GM23338 (cell line): ENCODE data around the gene PPP2R5C. TPM values are rescaled to one million over a fixed set of nuclear protein-coding genes. Genes with fewer than 3 reads are reported as not detected.
A peak's percentile ranks its signal among the peaks of the same experiment; 100 is the strongest.

Source experiments
- ATAC-seq: fragments of 200-7000 bp; cut with Tn5 transposase; 3 replicates; pipeline ENCODE4 v1.9.1; 2020
- DNase-seq: peaks from one replicate; pipeline ENCODE4 v3.0.0-alpha.2; 2015; ENCODE audit warnings: low spot score
- H2AFZ ChIP-seq: fragments of 200-600 bp; sonication (generic); 2 replicates; pipeline ENCODE4 v1.8.0; 2016; ENCODE audit warnings: antibody characterized with exemption, mild to moderate bottlenecking, moderate library complexity
- H3F3A ChIP-seq: fragments of 200-600 bp; sonication (generic); replicated peaks from 2 replicates; pipeline ENCODE4 v1.8.0; 2017; ENCODE audit warnings: antibody characterized with exemption, mixed run types, low read depth
- H3K27ac ChIP-seq: fragments of 200-600 bp; sonication (generic); 2 replicates; pipeline ENCODE4 v1.6.1; 2016; ENCODE audit warnings: low read depth
- H3K27me3 ChIP-seq: fragments of 200-600 bp; sonication (generic); 2 replicates; pipeline ENCODE4 v1.8.0; 2016; ENCODE audit warnings: mild to moderate bottlenecking, mixed run types, moderate library complexity; ENCODE audit not compliant: insufficient read depth
- H3K36me3 ChIP-seq: fragments of 200-600 bp; sonication (generic); 2 replicates; pipeline ENCODE4 v1.8.0; 2016; ENCODE audit warnings: mild to moderate bottlenecking; ENCODE audit not compliant: insufficient read depth
- H3K4me1 ChIP-seq: fragments of 200-600 bp; sonication (generic); 2 replicates; pipeline ENCODE4 v1.8.0; 2016; ENCODE audit warnings: mild to moderate bottlenecking, moderate library complexity; ENCODE audit not compliant: insufficient read depth
- H3K4me2 ChIP-seq: fragments of 200-600 bp; sonication (generic); 2 replicates; pipeline ENCODE4 v1.7.1; 2017; ENCODE audit warnings: mixed run types
- H3K4me3 ChIP-seq: fragments of 200-600 bp; sonication (generic); 2 replicates; pipeline ENCODE4 v1.6.1; 2016; ENCODE audit warnings: mixed run types
- H3K79me2 ChIP-seq: fragments of 200-600 bp; sonication (generic); replicated peaks from 2 replicates; pipeline ENCODE4 v1.8.0; 2017; ENCODE audit warnings: mild to moderate bottlenecking; ENCODE audit not compliant: insufficient read depth
- H3K9me2 ChIP-seq: fragments of 200-600 bp; sonication (generic); 2 replicates; pipeline ENCODE4 v1.8.0; 2017; ENCODE audit not compliant: insufficient read depth
- H4K20me1 ChIP-seq: fragments of 200-600 bp; sonication (generic); replicated peaks from 2 replicates; pipeline ENCODE4 v1.8.0; 2017; ENCODE audit warnings: mild to moderate bottlenecking; ENCODE audit not compliant: insufficient read depth
- H3K27ac Mint-ChIP-seq: 2 replicates; pipeline ENCODE4 v1.8.0; 2020; ENCODE audit warnings: inconsistent platforms, mild to moderate bottlenecking, moderate library complexity, mixed read lengths
- H3K27me3 Mint-ChIP-seq: 3 replicates; pipeline ENCODE4 v1.8.0; 2022; ENCODE audit warnings: low read depth, mild to moderate bottlenecking, moderate library complexity, mixed read lengths, inconsistent platforms; ENCODE audit not compliant: insufficient read depth, poor library complexity
- H3K36me3 Mint-ChIP-seq: 3 replicates; pipeline ENCODE4 v1.8.0; 2021; ENCODE audit warnings: low read depth, mild to moderate bottlenecking, inconsistent platforms, moderate library complexity, mixed read lengths
- H3K4me1 Mint-ChIP-seq: 3 replicates; pipeline ENCODE4 v1.8.0; 2020; ENCODE audit warnings: mild to moderate bottlenecking, inconsistent platforms, mixed read lengths
- H3K4me3 Mint-ChIP-seq: 3 replicates; pipeline ENCODE4 v1.8.0; 2021; ENCODE audit warnings: moderate library complexity, mild to moderate bottlenecking, inconsistent platforms, mixed read lengths
- H3K9me3 Mint-ChIP-seq: 3 replicates; pipeline ENCODE4 v1.8.0; 2020; ENCODE audit warnings: moderate library complexity, mild to moderate bottlenecking, inconsistent platforms, mixed read lengths
- CREB1 ChIP-seq: fragments of 250-450 bp; sonication (Bioruptor Pico); IDR thresholded peaks from 2 replicates; pipeline ENCODE4 v1.5.0; 2020; ENCODE audit warnings: low read depth, mild to moderate bottlenecking, moderate library complexity
- EZH2 ChIP-seq: fragments of 200-600 bp; sonication (generic); IDR thresholded peaks from one replicate; pipeline ENCODE4 v1.8.0; 2017; ENCODE audit warnings: antibody characterized with exemption, mild to moderate bottlenecking, low read depth; ENCODE audit not compliant: unreplicated experiment
- EZH2phosphoT487 ChIP-seq: fragments of 200-600 bp; sonication (generic); IDR thresholded peaks from one replicate; pipeline ENCODE4 v1.8.1; 2018; ENCODE audit warnings: antibody characterized with exemption; ENCODE audit not compliant: unreplicated experiment
- POLR2AphosphoS5 ChIP-seq: IDR thresholded peaks from 2 replicates; pipeline ENCODE4 v1.6.1; 2016; ENCODE audit warnings: antibody characterized with exemption, low read depth
- polyA plus RNA-seq: library from polyadenylated mRNA; unstranded; fragments of >200 nt; fragmentation: Nextera tagmentation; extraction: Ambion mirVana; gene quantifications from 2 replicates; pipeline ENCODE4 v1.2.1, GENCODE V29; 2016
- total RNA-seq: library from RNA; depleted of rRNA; stranded (reverse); fragments of >200 nt; shearing (Covaris generic); gene quantifications from 2 replicates; pipeline ENCODE4 v1.2.3, GENCODE V29; 2014
- TF ChIP-seq, protein P1 (sequence below): IDR thresholded peaks from one replicate; pipeline ENCODE4 v1.6.1; 2018; ENCODE audit warnings: antibody characterized with exemption; ENCODE audit not compliant: unreplicated experiment
- TF ChIP-seq, protein P2 (sequence below): IDR thresholded peaks from 2 replicates; pipeline ENCODE4 v1.6.1; 2016; ENCODE audit warnings: antibody characterized with exemption

Gene PPP2R5C
- total and polyA plus RNA-seq, 2 experiments from 2014 or later = 75.4 to 79.7 TPM

DNA sequence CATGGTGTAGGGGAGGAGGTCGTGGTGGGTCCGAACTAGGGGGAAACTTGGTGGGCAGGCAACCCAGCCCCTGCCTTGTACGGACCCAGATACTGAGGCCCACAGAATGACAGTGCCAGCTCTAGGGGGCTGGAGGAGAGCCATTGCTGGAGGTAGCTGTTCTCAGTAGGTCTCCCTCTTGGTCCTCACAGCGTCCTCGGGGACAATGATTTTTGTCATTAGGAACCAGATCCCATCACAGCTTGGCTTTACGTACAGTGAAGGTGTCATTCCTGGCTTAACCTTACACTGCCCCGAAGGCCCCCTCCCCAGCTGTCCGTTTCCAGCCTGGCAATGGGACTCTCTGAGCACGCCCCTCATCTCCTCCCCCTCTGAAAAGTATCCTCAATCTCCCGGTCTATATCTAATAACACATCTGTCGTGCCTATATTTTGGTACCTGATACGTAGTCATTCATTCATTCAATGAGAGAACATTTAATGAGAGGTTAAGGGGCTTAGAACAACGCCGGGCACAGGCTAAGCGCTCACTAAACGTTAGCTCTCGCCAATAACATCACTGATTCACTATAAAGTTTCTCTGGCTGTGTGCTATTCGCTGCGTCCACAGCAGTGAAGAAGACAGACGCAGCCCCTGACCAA lies 202.3 kb downstream of the PPP2R5C start:
- Mint-ChIP-seq H3K4me3 (peak overlapping the region; percentile 76), H3K27ac (no peak overlapping the region), H3K4me1 (peaks cover 24% of the 10 kb centered on the region; the same call in 2 of the 3 replicates), H3K36me3 (peaks cover 4% of the 10 kb centered on the region), H3K27me3 (peaks cover 20% of the 10 kb centered on the region), H3K9me3 (no peaks in the 10 kb centered on the region)
- H3K27me3 ChIP-seq = peaks cover 25% of the 10 kb centered on the region; the same call in 1 of the 2 replicates
- ATAC-seq = no peak
- peak overlapping the region; percentile 84 for H3K4me2 ChIP-seq
- H3K4me3 ChIP-seq = peak overlapping the region; percentile 56
- H4K20me1 ChIP-seq = peaks cover 4% of the 10 kb centered on the region; the same call in 1 of the 2 replicates
- H3F3A ChIP-seq = 0 out of 2 replicates have a peak, but pooled peaks cover 5% of the 10 kb centered on the region
- H3K27ac ChIP-seq = no peak overlapping the region
- H3K4me1 ChIP-seq = peaks cover 12% of the 10 kb centered on the region
- H3K9me2 ChIP-seq = no peaks in the 10 kb centered on the region
- peaks cover 38% of the 10 kb centered on the region for H3K79me2 ChIP-seq
- TF ChIP-seq, protein P1, sequence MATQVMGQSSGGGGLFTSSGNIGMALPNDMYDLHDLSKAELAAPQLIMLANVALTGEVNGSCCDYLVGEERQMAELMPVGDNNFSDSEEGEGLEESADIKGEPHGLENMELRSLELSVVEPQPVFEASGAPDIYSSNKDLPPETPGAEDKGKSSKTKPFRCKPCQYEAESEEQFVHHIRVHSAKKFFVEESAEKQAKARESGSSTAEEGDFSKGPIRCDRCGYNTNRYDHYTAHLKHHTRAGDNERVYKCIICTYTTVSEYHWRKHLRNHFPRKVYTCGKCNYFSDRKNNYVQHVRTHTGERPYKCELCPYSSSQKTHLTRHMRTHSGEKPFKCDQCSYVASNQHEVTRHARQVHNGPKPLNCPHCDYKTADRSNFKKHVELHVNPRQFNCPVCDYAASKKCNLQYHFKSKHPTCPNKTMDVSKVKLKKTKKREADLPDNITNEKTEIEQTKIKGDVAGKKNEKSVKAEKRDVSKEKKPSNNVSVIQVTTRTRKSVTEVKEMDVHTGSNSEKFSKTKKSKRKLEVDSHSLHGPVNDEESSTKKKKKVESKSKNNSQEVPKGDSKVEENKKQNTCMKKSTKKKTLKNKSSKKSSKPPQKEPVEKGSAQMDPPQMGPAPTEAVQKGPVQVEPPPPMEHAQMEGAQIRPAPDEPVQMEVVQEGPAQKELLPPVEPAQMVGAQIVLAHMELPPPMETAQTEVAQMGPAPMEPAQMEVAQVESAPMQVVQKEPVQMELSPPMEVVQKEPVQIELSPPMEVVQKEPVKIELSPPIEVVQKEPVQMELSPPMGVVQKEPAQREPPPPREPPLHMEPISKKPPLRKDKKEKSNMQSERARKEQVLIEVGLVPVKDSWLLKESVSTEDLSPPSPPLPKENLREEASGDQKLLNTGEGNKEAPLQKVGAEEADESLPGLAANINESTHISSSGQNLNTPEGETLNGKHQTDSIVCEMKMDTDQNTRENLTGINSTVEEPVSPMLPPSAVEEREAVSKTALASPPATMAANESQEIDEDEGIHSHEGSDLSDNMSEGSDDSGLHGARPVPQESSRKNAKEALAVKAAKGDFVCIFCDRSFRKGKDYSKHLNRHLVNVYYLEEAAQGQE = no peak
- no peak for DNase-seq
- H2AFZ ChIP-seq = peak overlapping the region; percentile 99
- H3K36me3 ChIP-seq = no peaks in the 10 kb centered on the region

DNA sequence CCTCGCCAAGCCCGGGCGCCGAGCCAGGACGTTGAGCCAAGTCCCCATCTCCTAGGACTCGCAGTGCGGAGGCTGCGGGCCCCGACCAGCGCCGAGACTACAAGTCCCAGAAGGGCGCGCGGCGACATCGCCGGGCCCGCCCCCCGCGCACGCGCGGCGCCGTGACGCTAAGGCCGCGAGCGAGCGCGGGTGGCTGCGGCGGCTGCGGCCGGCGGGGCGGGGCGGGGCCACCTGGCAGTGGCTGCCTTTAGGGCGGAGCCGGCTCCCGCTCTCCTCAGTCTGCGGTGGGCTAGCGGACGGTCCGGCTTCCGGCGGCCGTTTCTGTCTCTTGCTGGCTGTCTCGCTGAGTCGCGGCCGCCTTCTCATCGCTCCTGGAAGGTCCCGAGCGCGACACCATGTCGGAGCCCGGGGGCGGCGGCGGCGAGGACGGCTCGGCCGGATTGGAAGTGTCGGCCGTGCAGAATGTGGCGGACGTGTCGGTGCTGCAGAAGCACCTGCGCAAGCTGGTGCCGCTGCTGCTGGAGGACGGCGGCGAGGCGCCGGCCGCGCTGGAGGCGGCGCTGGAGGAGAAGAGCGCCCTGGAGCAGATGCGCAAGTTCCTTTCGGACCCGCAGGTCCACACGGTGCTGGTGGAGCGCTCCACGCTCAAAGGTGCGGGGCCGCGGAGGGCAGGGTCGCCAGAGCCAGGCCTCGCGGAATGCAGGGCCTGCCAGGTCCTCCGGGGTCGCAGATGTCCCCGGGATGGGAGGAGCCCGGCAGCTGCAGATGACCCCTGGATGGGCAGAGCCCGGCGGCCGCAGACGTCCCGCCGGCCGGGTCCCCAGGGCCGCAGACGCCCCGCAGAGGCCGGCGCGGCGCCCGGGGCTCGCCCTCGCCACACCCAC lies 203.0 kb downstream of the PPP2R5C start, which contains the start of gene DYNC1H1:
TSS of gene DYNC1H1 (plus strand) at position 277 of the 884 bp plus-strand sequence. CDS start at position 396, 119 bp downstream.
- peaks cover 11% of the 10 kb centered on the region for H4K20me1 ChIP-seq
- ATAC-seq (peak; percentile 76), DNase-seq (peak; percentile 95)
- H3K4me3 ChIP-seq = peak within 1 kb of the TSS; percentile 97
- TF ChIP-seq EZH2 = no peak
- peak; percentile 74 for TF ChIP-seq CREB1 (CRISPR knock-in tag)
- TF ChIP-seq, protein P2, sequence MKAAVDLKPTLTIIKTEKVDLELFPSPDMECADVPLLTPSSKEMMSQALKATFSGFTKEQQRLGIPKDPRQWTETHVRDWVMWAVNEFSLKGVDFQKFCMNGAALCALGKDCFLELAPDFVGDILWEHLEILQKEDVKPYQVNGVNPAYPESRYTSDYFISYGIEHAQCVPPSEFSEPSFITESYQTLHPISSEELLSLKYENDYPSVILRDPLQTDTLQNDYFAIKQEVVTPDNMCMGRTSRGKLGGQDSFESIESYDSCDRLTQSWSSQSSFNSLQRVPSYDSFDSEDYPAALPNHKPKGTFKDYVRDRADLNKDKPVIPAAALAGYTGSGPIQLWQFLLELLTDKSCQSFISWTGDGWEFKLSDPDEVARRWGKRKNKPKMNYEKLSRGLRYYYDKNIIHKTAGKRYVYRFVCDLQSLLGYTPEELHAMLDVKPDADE = peak; percentile 43
- TF ChIP-seq POLR2AphosphoS5 = peak; percentile 96
- TF ChIP-seq EZH2phosphoT487 = no peak
- H3K4me2 ChIP-seq = peak within 1 kb of the TSS; percentile 99
- peaks cover 24% of the 10 kb centered on the region; the same call in 2 of the 3 replicates for H3K4me1 Mint-ChIP-seq
- peaks cover 45% of the 10 kb centered on the region for H3K79me2 ChIP-seq
- peak within 1 kb of the TSS; percentile 81 for H3K27ac Mint-ChIP-seq
- peak within 1 kb of the TSS; percentile 91 for H3K4me3 Mint-ChIP-seq
- H3K4me1 ChIP-seq = peaks cover 12% of the 10 kb centered on the region
- H3K27me3 Mint-ChIP-seq = peaks cover 23% of the 10 kb centered on the region
- peak within 1 kb of the TSS; percentile 83; the same call in 1 of the 2 replicates for H3K27ac ChIP-seq
- H2AFZ ChIP-seq = peak within 1 kb of the TSS; percentile 99
- H3K9me2 ChIP-seq = no peaks in the 10 kb centered on the region
- H3F3A ChIP-seq = 0 out of 2 replicates have a peak, but pooled peaks cover 5% of the 10 kb centered on the region
- peaks cover 10% of the 10 kb centered on the region for H3K36me3 Mint-ChIP-seq
- no peaks in the 10 kb centered on the region for H3K36me3 ChIP-seq
- peaks cover 25% of the 10 kb centered on the region; the same call in 1 of the 2 replicates for H3K27me3 ChIP-seq
- H3K9me3 Mint-ChIP-seq = no peaks in the 10 kb centered on the region
